RWPE2 (cell line): ENCODE data around the gene PGK1.
"Not testable (repeated sequence)": the region's sequence is repeated elsewhere in the genome, so short reads cannot be mapped to it uniquely, and the experiment has no call there.

Source experiments
- ATAC-seq: fragments of 200-7000 bp; cut with Tn5 transposase; 3 replicates; pipeline ENCODE4 v1.9.1; 2021; ENCODE audit warnings: low read depth
- DNase-seq: peaks from one replicate; pipeline ENCODE4 v3.0.0-alpha.2; 2020; ENCODE audit warnings: low spot score
- H3K27ac ChIP-seq: fragments of 450-650 bp; 2 replicates; pipeline ENCODE4 v1.5.1; 2017; ENCODE audit warnings: mild to moderate bottlenecking; ENCODE audit not compliant: poor library complexity, severe bottlenecking
- H3K27me3 ChIP-seq: fragments of 250-450 bp; sonication (Bioruptor Pico); 2 replicates; pipeline ENCODE4 v1.5.1; 2021; ENCODE audit warnings: mild to moderate bottlenecking, moderate library complexity; ENCODE audit not compliant: insufficient read depth, poor library complexity, severe bottlenecking
- H3K36me3 ChIP-seq: fragments of 250-450 bp; sonication (Bioruptor Pico); 2 replicates; pipeline ENCODE4 v1.5.1; 2020; ENCODE audit warnings: low read depth, mild to moderate bottlenecking, moderate library complexity
- H3K4me1 ChIP-seq: fragments of 250-450 bp; sonication (Bioruptor Pico); 2 replicates; pipeline ENCODE4 v1.5.1; 2021; ENCODE audit warnings: mild to moderate bottlenecking, moderate library complexity; ENCODE audit not compliant: insufficient read depth, poor library complexity, severe bottlenecking
- H3K4me3 ChIP-seq: fragments of 250-450 bp; sonication (Bioruptor Pico); 2 replicates; pipeline ENCODE4 v1.5.1; 2021; ENCODE audit warnings: mild to moderate bottlenecking, moderate library complexity; ENCODE audit not compliant: severe bottlenecking
- H3K9me3 ChIP-seq: fragments of 250-450 bp; sonication (Bioruptor Pico); 2 replicates; pipeline ENCODE4 v1.5.1; 2021; ENCODE audit warnings: mild to moderate bottlenecking, moderate library complexity; ENCODE audit not compliant: severe bottlenecking
- TF ChIP-seq, protein P1 (sequence below): fragments of 450-650 bp; IDR thresholded peaks from one replicate; pipeline ENCODE4 v1.5.1; 2017; ENCODE audit warnings: mild to moderate bottlenecking, moderate library complexity; ENCODE audit not compliant: poor library complexity, severe bottlenecking

The PGK1 gene

DNA sequence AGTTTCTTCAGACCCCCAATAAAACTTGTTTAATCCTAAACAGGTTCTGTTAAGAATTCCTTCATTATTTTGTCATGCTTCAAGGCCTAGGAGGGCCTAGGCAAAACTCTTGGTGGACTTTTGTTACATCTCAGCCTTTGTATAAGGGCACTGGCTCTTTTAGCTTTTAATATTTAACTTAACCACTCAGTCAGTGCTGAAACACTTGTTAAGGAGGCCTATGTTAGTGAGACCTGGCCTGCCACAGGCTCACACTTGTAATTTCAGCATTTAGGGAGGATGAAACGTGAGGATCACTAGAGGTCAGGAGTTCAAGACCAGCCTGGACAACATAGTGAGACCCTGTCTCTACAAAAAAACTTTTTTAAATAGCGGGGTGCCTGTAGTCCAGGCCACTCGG is 32.7 kb upstream of the PGK1 start:
- no peaks in the 10 kb centered on the region for H3K36me3 ChIP-seq
- no peaks in the 10 kb centered on the region for H3K27me3 ChIP-seq
- no peak overlapping the region for H3K27ac ChIP-seq
- no peak overlapping the region for H3K4me3 ChIP-seq
- no peaks in the 10 kb centered on the region for H3K9me3 ChIP-seq
- TF ChIP-seq, protein P1, sequence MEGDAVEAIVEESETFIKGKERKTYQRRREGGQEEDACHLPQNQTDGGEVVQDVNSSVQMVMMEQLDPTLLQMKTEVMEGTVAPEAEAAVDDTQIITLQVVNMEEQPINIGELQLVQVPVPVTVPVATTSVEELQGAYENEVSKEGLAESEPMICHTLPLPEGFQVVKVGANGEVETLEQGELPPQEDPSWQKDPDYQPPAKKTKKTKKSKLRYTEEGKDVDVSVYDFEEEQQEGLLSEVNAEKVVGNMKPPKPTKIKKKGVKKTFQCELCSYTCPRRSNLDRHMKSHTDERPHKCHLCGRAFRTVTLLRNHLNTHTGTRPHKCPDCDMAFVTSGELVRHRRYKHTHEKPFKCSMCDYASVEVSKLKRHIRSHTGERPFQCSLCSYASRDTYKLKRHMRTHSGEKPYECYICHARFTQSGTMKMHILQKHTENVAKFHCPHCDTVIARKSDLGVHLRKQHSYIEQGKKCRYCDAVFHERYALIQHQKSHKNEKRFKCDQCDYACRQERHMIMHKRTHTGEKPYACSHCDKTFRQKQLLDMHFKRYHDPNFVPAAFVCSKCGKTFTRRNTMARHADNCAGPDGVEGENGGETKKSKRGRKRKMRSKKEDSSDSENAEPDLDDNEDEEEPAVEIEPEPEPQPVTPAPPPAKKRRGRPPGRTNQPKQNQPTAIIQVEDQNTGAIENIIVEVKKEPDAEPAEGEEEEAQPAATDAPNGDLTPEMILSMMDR: no peak
- no peaks in the 10 kb centered on the region for H3K4me1 ChIP-seq
- ATAC-seq (no peak), DNase-seq (no peak)

DNA sequence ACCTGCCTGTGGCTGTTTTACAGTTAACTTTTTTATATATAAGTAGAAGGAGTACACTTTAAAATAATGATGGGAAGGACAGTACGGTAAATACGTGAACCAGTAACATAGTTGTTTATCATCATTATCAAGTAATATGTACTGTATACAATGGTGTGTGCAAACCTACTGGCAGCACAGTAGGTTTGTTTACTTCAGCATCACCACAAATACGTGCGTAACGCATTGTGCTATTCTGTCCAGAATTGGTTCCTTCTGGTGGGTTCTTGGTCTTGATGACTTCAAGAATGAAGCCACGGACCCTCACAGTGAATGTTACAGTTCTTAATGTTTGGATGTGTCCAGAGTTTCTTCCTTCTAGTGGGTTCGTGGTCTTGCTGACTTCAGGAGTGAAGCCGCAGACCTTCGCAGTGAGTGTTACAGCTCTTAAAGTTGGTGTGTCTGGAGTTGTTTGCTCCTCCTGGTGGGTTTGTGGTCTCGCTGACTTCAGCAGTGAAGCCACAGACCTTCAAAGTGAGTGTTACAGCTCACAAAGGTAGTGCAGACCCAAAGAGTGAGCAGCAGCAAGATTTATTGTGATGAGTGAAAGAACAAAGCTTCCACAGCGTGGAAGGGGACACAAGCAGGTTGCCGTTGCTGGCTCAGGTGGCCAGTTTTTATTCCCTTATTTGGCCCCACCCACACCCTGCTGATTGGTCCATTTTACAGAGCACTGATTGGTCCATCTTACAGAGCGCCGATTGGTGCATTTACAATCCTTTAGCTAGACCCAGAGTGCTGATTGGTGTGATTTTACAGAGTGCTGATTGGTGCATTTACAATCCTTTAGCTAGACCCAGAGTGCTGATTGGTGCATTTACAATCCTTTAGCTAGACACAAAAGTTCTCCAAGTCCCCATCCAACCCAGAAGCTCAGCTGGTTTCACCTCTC is 30.6 kb upstream of the PGK1 start:
- not testable (repeated sequence) for H3K27me3 ChIP-seq, H3K4me3 ChIP-seq, DNase-seq, H3K4me1 ChIP-seq, H3K27ac ChIP-seq, H3K36me3 ChIP-seq, ATAC-seq, H3K9me3 ChIP-seq

DNA sequence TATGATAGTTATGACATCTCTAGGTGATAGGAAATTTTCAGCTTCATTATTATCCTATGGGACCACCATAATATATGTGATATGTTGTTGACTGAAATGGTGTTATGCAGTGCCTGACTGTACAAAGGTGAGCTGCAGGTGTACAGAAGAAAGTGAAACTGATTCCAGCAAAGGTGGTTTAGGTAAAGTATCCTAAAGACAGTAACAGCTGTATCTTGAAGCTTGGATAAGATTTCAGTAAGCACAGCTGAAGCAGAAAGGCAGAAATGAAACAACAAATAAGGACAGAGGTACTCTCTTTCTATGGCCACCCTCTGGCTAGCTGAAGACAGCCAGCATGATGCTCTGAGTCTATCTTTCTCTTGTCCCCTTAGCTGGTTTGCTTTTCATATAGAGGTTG is 30.0 kb upstream of the PGK1 start:
- Histone ChIP-seq H3K4me1 (no peaks in the 10 kb centered on the region), H3K27ac (no peak overlapping the region), H3K9me3 (no peaks in the 10 kb centered on the region), H3K36me3 (no peaks in the 10 kb centered on the region), H3K27me3 (no peaks in the 10 kb centered on the region), H3K4me3 (no peak overlapping the region)
- TF ChIP-seq, protein P1: no peak
- no peak for ATAC-seq
- DNase-seq: no peak

DNA sequence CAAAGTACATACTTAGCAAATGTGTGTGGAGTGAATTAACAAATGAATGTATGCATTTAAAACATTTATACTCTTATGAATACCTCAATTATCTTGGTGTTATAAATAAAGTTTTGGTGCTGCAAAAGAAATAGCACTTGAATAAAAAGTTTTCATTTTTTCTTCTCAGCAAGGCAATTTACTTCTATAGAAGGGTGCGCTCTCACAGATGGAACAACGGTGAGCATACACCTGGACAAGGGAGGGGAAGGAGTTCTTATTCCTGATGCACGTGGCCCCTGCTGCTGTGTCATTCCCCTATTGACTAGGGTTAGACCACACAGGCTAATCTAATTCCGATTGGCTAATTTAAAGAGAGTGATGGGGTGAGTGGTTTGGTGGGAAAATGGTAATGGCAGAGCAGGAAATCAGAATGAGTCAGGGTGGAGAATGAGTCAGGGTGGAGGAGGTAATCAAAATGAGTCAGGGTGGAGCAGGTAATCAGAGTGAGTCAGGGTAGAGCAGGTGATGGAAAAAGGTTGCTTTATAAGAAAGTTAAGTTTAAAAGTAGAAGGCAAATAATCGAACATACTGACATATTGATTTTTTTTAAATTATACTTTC is 28.2 kb upstream of the PGK1 start:
- no peaks in the 10 kb centered on the region for H3K9me3 ChIP-seq

DNA sequence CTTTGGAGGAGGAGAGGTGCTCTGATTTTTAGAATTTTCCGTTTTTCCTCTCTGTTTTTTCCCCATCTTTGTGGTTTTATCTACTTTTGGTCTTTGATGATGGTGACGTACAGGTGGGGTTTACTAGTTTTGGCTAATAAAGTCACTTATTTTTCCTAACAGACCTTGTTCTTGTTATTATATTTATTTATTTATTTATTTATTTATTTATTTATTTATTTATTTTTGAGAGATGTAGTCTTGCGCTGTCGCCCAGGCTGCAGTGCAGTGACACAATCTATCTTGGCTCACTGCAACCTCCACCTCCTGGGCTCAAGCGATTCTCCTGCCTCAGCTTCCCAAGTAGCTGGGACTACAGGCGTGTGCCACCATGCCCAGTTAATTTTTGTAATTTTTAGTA is 22.6 kb upstream of the PGK1 start:
- ATAC-seq: not testable (repeated sequence)

More for the DNA sequence above, 28.2 kb upstream of the PGK1 start:
- TF ChIP-seq, protein P1: no peak
- H3K4me1 ChIP-seq: no peaks in the 10 kb centered on the region
- DNase-seq: no peak
- H3K36me3 ChIP-seq: no peaks in the 10 kb centered on the region
- H3K27me3 ChIP-seq: no peaks in the 10 kb centered on the region
- H3K27ac ChIP-seq: no peak overlapping the region
- ATAC-seq: no peak
- no peak overlapping the region for H3K4me3 ChIP-seq

More for the DNA sequence above, 22.6 kb upstream of the PGK1 start:
- not testable (repeated sequence) for H3K27me3 ChIP-seq, H3K9me3 ChIP-seq, H3K4me1 ChIP-seq, H3K27ac ChIP-seq, H3K4me3 ChIP-seq, DNase-seq, H3K36me3 ChIP-seq
